Measurements from ENCODE around the gene BHLHE41.

The BHLHE41 gene

DNA sequence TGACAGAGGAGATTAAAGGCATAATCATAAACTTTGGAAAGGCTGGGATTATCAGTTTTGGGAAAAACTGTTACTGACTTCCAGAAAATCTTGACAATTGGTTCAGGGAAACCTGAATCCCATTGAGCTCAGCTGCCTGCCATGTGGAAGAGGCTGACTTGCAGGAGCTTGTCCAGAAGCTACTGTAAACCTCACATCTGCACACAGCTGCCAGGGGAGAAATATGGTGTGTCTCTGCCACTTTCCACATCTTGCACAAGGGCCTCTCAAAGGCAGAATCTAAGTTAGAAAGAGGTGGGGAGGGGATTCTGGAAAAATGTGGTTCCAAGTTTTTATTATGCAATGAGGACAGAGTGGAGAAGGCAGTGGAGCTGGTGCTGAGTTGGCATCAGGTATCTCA is 8.7 kb upstream of the BHLHE41 start:
- no peak for DNase-seq

DNA sequence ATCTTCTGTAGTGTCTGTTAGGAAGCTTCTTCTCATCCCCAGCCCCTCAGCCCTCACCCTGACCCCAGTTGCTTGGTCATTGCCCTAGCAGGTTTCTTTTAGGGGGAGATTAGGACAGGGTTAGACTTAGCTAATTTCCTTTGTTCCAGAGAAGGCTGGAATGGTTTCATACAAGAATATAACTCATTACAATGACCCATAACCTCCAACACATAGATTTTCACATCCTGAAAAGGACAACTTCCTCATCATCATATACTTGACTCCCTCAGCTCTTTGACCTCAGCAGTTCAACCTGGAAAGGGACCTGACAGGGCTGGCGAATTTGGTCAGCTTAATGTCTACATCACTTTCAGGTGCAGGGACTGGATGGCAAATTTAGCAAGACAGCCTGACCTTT is 8.0 kb upstream of the BHLHE41 start:
- DNase-seq, result no peak

DNA sequence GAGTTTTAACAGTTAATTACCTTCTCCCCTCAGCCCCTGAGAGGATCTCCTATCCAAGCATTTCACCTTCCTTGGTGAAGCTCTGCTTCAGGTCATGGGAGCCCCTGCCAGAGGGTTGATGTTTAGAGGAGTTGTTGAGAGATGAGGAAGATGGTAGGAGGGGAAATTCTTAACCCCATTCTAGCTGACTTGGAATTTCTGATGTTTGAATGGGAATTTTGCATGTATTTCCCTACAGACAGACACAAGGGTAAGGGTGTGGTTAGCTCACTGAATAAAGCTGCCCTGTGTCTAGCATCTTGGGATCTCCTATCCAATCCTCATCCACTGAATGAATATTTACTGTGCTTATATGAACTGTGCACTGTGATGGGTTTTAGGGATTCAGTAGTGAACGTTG is 7.1 kb upstream of the BHLHE41 start:
- DNase-seq, result no peak

DNA sequence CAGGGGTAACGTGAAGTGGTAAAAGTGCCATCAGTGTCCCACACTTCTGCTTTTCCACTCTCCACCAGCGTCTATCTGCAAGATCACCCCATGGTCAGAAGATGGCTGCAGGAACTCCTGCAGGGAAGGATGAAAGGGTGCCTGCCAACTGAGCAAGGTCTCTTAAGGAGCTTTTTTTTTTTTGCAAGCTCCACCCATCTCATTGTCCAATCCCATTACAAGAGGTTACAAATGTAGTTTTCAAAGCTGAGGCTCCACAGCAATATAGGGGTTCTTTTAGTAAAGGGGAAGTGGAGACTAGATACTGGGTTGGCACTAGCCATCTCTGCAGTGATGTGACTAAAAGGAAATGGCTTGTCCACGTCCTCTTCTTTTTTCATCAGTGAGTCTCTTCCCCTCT is 5.9 kb upstream of the BHLHE41 start:
- DNase-seq, result peak in 1 of 2 donors; percentile 83

DNA sequence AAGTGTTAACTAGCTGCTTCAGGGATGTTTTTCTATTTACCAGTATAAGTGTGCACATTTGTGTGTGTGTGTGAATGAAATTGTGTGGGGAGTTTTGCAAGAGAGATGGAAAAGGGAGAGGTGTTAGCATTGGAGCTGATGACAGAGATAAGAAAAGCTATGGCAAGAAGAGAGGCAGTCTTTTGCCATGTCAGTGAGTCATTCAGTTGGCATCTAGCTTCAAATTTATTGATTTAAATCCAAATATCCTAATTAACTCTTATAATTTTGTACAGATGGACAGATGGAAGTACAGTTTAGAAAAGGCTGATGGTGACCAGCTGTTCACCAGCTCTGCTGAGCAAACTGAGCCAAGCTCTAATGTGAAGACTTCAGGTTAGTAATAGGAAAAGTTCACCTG is 3.3 kb upstream of the BHLHE41 start:
- DNase-seq, result no peak

DNA sequence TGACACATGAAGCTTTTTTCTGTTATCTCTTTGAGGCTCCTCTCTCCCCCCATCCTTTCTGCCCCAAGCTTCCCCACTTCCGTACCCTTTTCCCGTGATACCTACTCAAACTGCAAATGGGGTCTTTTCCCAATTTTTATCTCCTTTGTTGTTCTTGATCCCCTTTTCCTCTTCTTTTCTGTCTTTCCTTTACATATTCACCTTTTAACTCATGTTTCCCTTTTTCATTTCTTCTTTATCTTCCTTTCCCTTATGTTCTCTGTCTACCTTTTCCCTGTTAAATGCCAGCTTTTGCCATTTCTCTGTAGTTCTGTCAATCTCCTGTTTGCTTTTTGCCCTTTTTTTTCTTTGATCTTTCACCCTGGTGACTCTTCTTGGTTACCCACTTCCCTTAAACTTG is 2.6 kb upstream of the BHLHE41 start:
- DNase-seq, result no peak

DNA sequence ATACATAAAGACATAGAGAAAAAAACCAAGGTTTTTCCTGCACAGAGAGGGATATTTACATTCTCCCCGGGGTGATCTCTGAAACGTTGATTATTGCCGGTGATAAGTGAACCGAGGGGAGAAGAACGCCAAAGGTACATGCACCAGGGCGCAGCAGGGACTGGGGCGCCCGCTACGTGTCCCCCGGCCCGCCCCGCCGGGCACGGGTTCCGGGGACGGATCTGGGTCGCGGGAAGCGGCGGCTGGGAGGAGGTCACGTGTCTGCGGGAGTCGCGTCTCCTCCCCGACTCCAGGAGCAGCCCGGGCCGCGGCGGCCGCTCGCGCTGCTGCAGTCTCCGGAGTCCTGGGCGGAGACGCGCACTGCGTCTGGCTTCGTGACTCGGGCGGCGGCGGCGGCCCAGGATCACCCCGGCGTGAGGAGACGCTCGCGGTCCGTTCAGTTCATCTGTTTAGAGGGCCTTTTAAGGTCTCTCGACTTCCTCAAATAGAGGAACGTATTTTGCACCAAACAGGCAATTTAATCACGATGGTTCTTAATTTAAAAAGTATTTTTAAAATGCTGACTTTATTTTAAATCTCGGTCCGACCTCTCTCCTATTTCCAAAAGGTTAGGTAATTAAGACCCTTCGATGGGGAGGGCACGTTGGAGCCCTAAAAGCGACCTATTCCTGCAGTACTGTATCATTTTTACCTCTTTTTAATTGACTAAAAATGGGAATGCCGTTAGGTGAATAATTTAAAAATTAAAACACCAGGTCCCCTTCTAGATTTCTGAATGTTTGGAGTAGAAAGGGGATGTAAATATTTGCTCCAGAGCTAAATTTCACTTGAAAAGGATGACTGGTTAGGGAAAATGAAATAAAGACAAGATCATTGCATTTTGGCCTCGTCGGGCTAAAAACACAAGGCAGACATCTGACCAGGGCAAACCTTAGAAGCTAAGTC is 1.8 kb upstream of the BHLHE41 start:
- DNase-seq, result peak in 1 of 2 donors; percentile 32

DNA sequence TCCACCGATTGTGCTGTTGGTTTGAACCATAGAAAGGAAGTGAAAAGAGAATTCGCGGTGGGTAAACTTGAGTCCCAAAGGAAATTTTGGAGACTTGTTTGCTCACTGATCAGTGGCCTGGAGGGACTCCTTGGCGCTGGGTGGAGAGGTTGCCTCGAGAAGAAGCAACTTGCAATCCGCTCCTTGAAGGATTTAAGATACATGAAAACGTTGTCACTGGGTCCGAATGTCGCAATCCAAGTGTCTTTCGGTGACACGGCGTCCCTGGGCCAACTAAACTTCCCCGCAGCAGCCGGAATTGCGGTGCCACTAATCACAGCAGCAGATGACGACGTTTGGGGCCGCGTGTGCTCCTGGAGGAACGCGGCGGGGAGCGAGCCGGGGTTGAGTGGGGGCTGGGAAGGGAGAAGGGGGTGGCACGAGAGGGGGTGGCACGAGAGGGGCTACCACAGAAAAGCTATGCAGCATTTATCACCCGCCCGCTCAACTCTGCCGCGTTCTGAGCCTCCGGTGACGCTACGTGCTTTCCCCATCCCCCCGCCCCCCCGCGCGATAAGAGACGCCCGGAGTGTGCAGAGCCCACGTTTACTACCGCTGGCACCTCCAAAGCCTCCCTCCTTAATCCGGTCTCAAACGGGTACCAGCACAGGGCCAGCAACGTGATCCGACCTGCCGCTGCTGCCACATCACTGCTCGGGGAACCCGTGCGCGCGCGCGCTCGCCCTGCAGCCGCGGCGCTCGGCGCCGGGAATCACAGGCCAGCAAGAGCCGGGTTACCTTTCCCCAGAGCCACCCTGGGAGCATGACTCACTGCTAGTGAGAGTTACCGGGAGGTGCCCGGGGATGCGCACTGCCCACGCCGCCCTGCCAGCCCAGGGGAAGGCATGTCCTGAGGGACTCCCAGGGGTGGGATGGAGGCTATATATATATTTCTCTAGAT is 833 bp upstream of the BHLHE41 start:
- DNase-seq, result peak; percentile 10 to 56

DNA sequence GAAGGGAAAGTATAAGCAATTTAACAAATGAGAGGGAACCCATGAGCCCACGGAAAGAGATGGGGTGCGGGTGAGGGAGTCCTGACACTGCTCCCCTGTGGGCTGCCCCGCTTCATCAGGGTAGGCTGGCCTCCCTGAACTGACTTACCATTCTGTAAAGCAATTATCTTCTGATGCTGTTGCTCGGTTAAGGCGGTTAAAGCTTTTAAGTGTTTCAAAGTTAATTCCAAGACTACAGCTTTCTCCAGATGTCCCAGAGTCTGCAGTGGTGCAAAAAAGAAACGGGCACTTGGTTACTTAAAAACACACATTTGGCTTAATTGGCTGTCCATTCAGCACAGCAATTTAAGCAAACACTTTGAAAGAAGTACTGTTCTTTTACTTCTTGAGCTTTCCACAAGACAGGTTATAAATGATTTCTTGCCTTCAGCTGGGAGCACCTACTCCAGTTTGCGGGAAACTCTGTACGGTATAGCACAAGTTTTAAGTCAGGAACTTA is 1.3 kb downstream of the BHLHE41 start:
- no peak for DNase-seq

DNA sequence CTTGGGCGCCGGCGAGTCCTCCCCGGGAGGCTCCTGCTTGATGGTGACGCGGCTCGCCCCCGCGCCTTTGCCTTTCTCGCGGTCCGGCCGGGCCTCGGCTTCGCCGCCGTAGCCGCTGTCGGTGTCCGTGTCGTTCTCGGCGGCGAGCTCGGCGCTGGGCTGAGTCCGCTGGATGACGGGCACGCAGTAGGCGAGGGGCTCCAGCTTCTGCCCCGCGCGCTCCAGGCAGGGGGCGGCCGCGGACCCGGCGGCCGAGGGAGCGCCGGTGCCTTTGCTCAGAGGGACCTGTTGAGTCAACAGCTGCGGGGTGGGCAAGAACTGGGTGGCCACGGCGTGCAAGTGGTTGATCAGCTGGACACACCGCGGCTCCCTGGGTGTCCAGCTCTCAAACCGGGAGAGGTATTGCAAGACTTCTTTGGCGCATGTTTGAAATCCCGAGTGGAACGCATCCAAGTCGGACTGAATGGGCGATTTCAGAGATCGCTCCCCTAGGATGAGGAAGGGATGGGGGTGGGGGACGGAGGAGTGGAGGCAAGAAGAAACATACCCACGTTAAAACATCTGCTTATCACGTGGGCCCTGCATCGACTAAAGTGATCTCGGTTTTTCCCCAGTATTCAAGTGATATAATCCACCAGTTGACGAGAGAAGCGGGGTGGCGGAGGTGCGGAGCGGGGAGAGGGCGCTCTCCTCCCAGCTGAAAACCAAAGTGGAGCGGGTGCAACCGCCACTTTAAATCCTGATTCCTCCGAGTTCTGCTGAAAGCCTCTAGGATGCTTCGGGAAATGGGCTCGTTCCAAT is 2.0 kb downstream of the BHLHE41 start:
- peak in 1 of 2 donors; percentile 38 for DNase-seq

DNA sequence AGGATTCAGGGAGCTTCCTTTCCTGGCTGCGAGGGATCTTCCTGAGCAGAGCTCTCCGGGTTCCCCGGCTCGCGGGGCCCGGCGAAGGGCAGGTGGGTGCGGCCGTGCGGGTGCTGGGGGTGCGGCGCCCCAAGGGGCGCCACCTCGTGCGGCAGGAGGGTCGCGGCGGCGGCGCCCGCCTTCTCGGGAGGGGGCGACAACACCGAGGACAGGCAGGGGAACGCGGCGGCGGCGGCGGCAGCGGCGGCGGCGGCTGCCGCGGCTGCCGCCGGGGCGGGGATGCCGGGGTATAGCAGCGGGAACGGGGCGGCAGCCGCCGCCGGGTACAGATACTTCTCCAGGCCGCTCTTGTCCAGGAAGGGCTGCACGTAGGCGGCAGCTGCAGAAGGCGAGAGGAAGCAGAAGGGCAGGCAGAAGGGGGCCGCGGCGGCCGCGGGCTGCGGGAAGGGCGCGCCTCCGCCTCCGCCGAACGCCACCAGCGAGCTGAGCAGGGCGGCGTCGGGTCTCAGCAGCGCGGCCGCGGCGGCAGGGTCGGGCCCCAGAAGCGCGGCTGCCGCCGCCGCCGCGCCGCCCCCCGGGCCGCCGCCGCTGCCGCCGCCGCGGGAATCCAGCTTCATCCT is 2.7 kb downstream of the BHLHE41 start:
- DNase-seq, result peak in 1 of 2 donors; percentile 24

DNA sequence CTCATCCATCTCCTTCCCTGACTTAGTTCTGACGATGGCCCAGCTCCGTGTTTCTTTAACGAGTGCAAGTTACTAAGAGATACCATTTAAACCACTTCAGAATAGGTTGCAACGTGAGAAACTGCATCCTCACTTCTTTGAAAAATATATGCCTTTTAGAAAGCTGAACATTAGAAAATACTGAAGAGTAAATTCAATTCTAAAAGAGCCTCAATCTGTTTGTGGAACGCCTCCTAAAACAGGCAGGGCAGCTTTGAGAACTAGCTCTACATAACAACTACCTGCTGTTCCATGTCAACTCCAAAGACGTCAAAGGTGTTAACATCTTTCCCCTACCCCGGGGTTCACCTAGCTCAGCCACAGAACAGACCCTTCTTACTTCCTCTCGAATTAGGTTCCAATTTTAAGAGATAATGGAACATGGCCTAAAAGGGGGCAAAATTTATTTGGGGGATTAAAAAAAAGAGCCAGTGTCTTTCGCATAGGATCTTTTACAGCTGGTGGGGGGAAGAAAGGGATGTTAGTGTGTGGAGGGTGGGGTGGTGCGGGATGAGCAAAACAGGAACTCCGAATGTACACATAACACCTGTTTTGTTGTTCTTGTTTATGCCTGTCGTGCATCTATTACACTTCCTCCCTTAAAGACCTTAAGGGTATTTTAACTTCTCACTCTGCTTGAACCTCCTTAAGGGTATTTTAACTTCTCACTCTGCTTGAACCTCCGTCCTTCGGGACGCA is 3.3 kb downstream of the BHLHE41 start:
- no peak for DNase-seq

DNA sequence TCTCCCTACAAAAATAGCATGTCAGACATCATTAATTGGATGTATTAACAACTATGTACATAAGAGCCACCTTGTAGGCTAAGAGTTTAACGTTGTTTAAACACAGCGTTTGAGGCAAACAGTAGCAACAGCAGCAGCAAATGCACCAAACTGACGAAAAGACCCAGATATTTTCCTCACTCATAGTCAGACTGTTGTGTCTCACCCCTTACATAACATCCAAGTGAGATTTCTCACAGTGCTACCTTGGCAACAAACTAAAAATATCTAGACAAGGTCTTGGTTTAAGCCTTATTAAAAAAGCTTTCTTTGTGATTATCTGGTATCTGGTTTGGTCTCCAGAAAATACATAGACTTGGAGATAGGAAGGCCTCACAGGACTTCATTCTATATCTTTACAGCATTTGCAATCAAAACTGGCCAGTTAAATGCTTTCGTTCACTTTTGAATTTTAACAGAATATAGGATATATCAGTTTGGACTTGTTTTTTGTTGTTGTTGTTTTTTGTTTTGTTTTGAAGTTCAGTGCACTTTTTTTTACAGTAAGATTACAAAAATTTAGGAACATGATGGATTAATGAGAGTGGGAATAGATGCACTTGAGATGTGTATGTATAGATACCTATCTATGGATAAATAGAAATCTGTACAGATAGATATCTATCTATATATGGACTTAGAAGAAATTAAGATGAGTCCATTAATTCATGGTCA is 4.1 kb downstream of the BHLHE41 start:
- no peak for DNase-seq

DNA sequence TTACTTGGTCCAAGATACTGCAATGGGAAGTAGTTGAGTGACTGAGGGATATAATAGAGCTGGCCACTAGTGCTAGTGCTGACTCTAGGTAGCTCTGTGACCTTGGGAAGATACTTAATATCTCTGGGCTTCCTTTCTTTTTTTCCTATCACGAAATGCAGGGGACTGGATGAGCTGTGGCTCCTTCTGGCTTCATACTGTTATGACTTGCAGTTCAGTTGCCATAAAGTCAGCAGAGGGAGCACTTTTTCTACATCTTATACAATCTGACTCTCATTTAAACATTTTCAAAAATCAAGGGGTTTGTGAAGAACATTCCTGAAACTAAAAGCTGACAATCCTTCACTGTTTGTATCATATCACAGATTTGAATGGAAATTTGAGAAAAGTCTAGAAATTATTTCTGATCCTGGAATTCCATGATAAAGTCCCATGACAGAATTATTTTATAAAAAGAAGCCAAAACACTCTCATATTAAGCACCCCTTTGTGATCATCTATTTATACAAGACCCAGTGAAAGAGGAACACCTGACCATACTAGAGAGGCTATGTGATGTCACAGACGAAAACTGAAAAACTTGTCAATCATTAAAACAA is 5.3 kb downstream of the BHLHE41 start:
- peak in 1 of 2 donors; percentile 58 for DNase-seq

DNA sequence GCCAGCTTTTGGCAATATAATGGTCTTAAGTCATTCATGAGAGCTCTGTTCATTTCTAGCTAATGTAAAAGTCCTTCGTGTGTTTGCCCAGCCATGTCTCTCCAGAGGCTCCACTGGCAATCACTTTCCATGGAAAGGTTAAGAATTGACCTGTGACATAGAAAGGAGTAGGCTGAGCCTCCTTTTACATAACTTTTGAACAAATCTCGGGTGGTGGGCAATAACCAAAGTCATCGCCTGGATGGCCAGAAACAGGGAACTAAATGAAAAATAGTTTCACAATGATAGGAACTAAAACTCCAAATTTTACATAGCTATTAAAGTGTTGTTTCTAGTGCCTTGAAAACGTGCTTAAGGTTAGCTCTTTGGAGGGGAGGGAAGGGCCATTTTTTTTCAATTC is 6.5 kb downstream of the BHLHE41 start:
- no peak for DNase-seq

DNA sequence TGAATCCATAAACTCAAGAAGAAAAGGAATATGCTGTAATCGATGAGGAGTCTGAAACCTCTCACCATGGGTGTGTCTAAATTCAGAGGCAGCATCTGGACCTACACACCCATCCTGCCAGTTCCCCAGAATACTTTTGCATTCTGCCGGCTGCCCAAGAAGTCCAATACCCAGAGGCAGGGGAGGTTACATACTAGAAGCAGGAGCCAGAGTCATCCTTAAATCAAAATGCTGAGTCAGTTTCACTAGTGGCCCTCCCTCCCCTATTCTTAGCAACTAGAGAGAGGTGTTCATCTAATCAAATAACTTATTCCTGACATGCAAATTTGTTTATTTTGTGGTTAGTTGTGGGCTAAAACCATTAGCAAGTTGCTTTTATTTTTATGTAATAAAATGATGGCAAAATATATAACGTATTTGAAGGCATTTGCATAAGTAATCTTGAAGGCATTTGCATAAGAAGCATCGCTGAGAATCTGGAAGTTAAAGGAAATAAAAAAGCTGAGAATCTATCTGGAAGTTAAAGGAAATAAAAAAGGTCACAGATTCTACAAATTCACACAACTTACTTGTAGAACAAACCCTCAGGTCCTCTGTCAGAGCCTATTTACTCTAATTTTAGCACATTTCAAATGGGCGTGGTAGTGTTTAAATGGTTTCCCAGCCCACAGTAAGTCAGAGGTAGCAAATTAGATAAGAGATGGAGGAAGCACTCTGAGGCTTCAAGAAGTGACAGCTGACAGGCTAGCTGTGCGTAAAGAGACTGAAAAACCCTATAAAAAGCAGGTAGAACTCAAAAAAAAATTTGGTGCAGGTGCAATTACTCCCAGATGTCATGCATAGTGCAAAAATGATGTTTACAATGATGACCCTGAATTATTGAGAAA is 7.8 kb downstream of the BHLHE41 start:
- DNase-seq, result no peak

DNA sequence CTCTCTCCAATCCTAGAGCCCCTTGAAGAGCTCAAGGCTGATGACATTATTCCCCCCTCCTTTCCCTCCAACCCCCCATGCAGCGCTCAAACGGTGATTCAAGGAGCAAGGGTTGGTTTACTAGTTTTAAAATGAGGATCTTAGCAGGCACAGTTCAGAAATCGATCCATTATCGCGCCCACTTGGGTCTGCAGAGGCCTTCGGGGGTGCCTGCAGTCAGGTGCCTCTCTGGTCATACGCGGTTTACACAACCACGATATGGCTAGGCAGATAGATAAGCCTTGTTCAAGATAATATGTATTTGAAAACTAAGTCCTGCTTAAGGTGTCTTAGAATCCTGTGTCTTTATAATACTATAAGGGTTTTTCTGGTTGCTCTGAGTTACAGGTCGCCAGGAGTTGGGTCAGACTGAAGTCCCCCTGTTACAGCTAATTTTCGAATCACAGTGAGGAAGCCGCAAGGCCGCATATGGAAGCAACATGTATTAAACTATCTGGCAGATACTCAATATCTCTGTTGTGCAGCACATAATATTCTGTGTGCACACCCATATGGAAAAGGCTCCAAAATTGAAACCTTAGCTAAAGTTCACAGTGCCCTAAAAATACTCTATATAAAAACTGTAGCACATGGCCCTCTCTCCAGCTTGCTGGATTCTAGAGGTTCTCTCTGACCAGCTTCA is 10.0 kb downstream of the BHLHE41 start:
- DNase-seq, result no peak

Measured in bone marrow (tissue), 2 donors.